ENCODE results near the gene LIPT2. TPM values are rescaled to one million over a fixed set of nuclear protein-coding genes. Genes with fewer than 3 reads are reported as not detected.

Gene LIPT2
- polyA plus RNA-seq, 3 donors from 2014 or later: 6.4 to 13.4 (median 9.7) TPM

DNA sequence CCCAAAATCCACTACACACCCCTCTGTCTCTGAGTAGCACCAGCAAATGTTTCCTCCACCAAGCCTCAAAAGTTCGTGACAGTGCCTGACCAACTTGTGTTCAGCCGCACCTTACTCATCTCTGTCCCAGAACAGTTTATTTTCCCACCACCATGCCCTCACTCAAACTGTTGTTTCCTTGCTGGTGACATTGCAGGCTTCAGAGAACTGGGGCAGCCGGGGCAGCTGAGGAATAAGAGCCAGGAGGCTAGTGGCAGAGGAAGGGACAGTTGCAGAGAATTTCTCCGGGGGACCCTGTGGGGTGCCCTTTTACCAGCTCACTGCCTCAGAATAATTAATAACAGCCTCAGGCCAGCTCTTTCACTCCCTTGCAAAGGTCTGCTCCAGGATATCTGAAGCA is 25.5 kb downstream of the LIPT2 start:
- H3K27me3 Mint-ChIP-seq (ENCODE audit: low read depth in 3 of 3): peaks cover 8 to 16% (median 11%) of the 10 kb centered on the region in 3 donors

GRCh38 chr11:74466916-74467885 is 26.3 kb downstream of the LIPT2 start, which contains the start of gene KCNE3:
KCNE3 (minus strand) TSS chr11:74467549; CDS start chr11:74457563, 9,986 bp downstream.
- H3K27me3 Mint-ChIP-seq (ENCODE audit: low read depth in 3 of 3): peaks cover 6 to 16% (median 8%) of the 10 kb centered on the region in 3 donors
- no peak within 1 kb of the TSS for H3K27ac Mint-ChIP-seq

More for the DNA sequence above, 25.5 kb downstream of the LIPT2 start:
- no peak overlapping the region for H3K4me3 Mint-ChIP-seq
- no peak overlapping the region for H3K27ac Mint-ChIP-seq
- DNase-seq: no peak
- H3K9me3 Mint-ChIP-seq: no peaks in the 10 kb centered on the region
- peaks cover 0 to 2% of the 10 kb centered on the region in 2 donors for H3K4me1 Mint-ChIP-seq
- H3K36me3 Mint-ChIP-seq: peaks cover 0 to 5% (median 0%) of the 10 kb centered on the region in 3 donors

DNA sequence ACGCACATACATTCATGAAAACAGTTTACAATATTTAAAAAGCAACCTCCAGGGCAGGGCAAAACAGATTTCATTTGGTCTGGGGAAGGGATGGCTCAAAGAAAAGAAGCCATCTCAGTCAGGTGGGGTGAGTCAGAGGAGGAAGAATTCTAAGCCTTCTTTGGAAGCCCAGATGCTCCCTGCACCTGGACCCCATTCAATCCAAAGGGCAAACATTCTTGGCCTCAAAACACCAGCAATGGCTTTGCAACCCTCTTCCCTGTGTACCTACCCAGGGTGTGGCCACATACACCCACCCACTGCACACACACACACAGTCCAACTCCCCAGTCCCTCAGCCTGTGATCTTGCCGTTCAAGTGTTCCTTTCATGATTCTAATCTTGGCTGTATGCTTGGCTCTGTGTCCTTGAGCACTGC is 28.2 kb downstream of the LIPT2 start:
- H3K27me3 Mint-ChIP-seq (ENCODE audit: low read depth in 3 of 3): peaks cover 6 to 13% (median 8%) of the 10 kb centered on the region in 3 donors
- no peak overlapping the region for H3K4me3 Mint-ChIP-seq
- H3K36me3 Mint-ChIP-seq: peaks cover 0 to 5% (median 0%) of the 10 kb centered on the region in 3 donors
- DNase-seq: no peak
- peaks cover 0 to 2% of the 10 kb centered on the region in 2 donors for H3K4me1 Mint-ChIP-seq
- H3K9me3 Mint-ChIP-seq: no peaks in the 10 kb centered on the region
- no peak overlapping the region for H3K27ac Mint-ChIP-seq

More at GRCh38 chr11:74466916-74467885, 26.3 kb downstream of the LIPT2 start, which contains the start of gene KCNE3:
- H3K9me3 Mint-ChIP-seq: no peaks in the 10 kb centered on the region
- peaks cover 0 to 5% (median 0%) of the 10 kb centered on the region in 3 donors for H3K36me3 Mint-ChIP-seq
- peak within 1 kb of the TSS in 2 of 5 donors; percentile 28 to 50 for H3K4me3 Mint-ChIP-seq
- no peak for DNase-seq
- peaks cover 0 to 2% of the 10 kb centered on the region in 2 donors for H3K4me1 Mint-ChIP-seq

GRCh38 chr11:74464746-74465145 is 28.8 kb downstream of the LIPT2 start:
- DNase-seq: no peak
- Mint-ChIP-seq H3K27me3 (ENCODE audit: low read depth in 3 of 3) (peaks cover 6 to 13% (median 8%) of the 10 kb centered on the region in 3 donors), H3K27ac (no peak overlapping the region), H3K4me3 (peak overlapping the region in 1 of 5 donors; percentile 2), H3K4me1 (peaks cover 0 to 2% of the 10 kb centered on the region in 2 donors), H3K9me3 (no peaks in the 10 kb centered on the region), H3K36me3 (peaks cover 0 to 5% (median 0%) of the 10 kb centered on the region in 3 donors)

- no peak overlapping the region for H3K27ac Mint-ChIP-seq
- H3K4me3 Mint-ChIP-seq: no peak overlapping the region
- H3K27me3 Mint-ChIP-seq (ENCODE audit: low read depth in 3 of 3): peaks cover 4 to 7% (median 6%) of the 10 kb centered on the region in 3 donors
- no peak for DNase-seq
- H3K36me3 Mint-ChIP-seq: peaks cover 0 to 2% (median 0%) of the 10 kb centered on the region in 3 donors
- H3K9me3 Mint-ChIP-seq: no peaks in the 10 kb centered on the region
- peaks cover 0 to 2% of the 10 kb centered on the region in 2 donors for H3K4me1 Mint-ChIP-seq
Observed at GRCh38 chr11:74463216-74463615, 30.3 kb downstream of the LIPT2 start.

DNA sequence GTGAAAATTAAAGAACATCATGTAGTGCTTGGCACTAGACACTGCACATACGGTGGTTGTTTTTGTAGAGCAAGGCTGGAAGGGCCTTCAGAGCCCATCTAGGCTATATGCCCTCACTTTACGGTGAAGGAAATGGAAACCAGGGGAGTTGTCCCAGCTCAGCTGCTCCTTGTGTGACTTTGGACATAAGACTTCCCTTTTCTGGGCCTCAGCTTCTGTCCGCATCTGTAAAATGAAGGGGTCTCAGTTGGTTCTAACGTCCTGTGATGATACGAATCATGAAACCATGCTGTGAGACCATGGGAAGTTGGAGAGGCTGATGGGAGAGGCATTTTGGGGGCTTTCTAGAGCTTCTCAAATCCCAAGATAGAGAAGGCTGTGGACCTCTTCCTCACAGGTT is 30.9 kb downstream of the LIPT2 start:
- no peak overlapping the region for H3K27ac Mint-ChIP-seq
- H3K9me3 Mint-ChIP-seq: no peaks in the 10 kb centered on the region
- peaks cover 0 to 6% (median 6%) of the 10 kb centered on the region in 3 donors for H3K27me3 Mint-ChIP-seq (ENCODE audit: low read depth in 3 of 3)
- no peak for DNase-seq
- no peaks in the 10 kb centered on the region for H3K36me3 Mint-ChIP-seq
- peaks cover 0 to 2% of the 10 kb centered on the region in 2 donors for H3K4me1 Mint-ChIP-seq
- H3K4me3 Mint-ChIP-seq: no peak overlapping the region

- H3K27ac Mint-ChIP-seq: no peak overlapping the region
- peaks cover 0 to 2% of the 10 kb centered on the region in 2 donors for H3K4me1 Mint-ChIP-seq
- H3K9me3 Mint-ChIP-seq: no peaks in the 10 kb centered on the region
- H3K27me3 Mint-ChIP-seq (ENCODE audit: low read depth in 3 of 3): peaks cover 0 to 6% (median 6%) of the 10 kb centered on the region in 3 donors
- DNase-seq: no peak
- no peak overlapping the region for H3K4me3 Mint-ChIP-seq
- no peaks in the 10 kb centered on the region for H3K36me3 Mint-ChIP-seq
Observed at GRCh38 chr11:74462009-74462408, 31.5 kb downstream of the LIPT2 start.

- Mint-ChIP-seq H3K9me3 (no peaks in the 10 kb centered on the region), H3K27ac (no peak overlapping the region), H3K27me3 (ENCODE audit: low read depth in 3 of 3) (peaks cover 0 to 2% (median 2%) of the 10 kb centered on the region in 3 donors), H3K4me1 (no peaks in the 10 kb centered on the region), H3K4me3 (no peak overlapping the region), H3K36me3 (no peaks in the 10 kb centered on the region)
- DNase-seq: no peak
Observed at GRCh38 chr11:74460481-74461154, 32.9 kb downstream of the LIPT2 start.

DNA sequence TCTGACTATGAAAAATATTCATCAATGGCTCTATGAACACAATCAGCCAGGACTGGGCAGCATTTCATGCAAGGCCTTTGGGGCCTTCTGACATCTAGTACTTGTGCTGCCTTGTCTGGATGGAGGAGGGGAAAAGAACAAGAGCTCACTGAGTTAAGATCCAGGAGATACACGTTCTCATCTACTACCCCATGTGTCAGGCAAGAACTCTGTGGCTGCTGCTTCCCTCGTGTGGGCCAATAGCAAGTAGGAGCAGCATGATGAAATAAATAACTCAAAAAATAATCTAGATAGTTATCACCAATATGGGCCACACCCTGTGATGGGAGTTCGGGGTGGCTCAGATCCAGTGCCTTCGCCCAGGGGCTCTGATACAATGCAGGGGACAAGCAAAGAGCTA is 33.5 kb downstream of the LIPT2 start:
- no peak for DNase-seq
- Mint-ChIP-seq H3K4me3 (no peak overlapping the region), H3K4me1 (no peaks in the 10 kb centered on the region), H3K27me3 (ENCODE audit: low read depth in 3 of 3) (peaks cover 0 to 2% (median 2%) of the 10 kb centered on the region in 3 donors), H3K9me3 (no peaks in the 10 kb centered on the region), H3K27ac (no peak overlapping the region), H3K36me3 (no peaks in the 10 kb centered on the region)

DNA sequence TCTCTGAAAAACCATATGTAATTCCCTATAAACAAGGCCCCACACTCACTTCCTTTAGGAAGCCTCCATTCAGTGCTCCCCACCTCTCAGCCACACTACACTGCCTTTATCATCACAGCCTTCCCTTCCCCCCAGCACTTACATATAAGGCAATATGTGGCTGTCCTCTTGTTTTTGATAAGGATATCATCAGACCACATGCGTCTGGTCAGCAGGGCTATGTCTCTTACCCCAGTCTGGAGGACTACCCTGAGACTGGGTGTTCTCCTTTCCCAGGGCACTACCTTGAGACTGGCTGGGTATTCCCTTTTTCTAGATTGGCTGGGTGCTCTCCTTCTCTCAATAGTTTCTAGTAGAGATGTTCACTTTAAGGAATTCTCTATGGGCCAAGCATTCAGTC is 33.9 kb downstream of the LIPT2 start:
- peaks cover 0 to 3% (median 2%) of the 10 kb centered on the region in 3 donors for H3K27me3 Mint-ChIP-seq (ENCODE audit: low read depth in 3 of 3)
- H3K36me3 Mint-ChIP-seq: no peaks in the 10 kb centered on the region
- H3K4me1 Mint-ChIP-seq: no peaks in the 10 kb centered on the region
- no peak overlapping the region for H3K4me3 Mint-ChIP-seq
- no peak overlapping the region for H3K27ac Mint-ChIP-seq
- H3K9me3 Mint-ChIP-seq: no peaks in the 10 kb centered on the region
- DNase-seq: no peak

DNA sequence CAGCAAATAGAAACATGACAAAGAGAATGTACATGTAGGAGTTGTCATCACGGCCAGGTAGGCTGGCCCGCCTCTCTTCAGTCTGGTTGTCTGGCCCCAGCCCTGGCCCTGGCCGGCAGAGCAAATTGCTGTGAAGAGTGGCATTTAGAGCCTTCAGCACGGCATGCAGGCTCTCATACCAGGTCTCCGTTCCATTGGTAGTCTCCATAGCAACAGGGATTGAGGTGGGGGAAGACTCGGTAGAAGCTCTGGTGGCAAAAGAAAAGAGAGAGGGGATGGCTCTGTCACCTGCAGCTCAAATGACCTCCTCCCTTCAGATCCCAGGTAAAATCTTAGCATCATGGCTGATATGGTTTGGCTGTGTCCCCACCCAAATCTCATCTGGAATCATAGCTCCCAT is 36.2 kb downstream of the LIPT2 start:
- Mint-ChIP-seq H3K27ac (no peak overlapping the region), H3K36me3 (no peaks in the 10 kb centered on the region), H3K27me3 (ENCODE audit: low read depth in 3 of 3) (peaks cover 2 to 4% (median 3%) of the 10 kb centered on the region in 3 donors), H3K4me3 (no peak overlapping the region), H3K4me1 (no peaks in the 10 kb centered on the region), H3K9me3 (no peaks in the 10 kb centered on the region)
- no peak for DNase-seq

DNA sequence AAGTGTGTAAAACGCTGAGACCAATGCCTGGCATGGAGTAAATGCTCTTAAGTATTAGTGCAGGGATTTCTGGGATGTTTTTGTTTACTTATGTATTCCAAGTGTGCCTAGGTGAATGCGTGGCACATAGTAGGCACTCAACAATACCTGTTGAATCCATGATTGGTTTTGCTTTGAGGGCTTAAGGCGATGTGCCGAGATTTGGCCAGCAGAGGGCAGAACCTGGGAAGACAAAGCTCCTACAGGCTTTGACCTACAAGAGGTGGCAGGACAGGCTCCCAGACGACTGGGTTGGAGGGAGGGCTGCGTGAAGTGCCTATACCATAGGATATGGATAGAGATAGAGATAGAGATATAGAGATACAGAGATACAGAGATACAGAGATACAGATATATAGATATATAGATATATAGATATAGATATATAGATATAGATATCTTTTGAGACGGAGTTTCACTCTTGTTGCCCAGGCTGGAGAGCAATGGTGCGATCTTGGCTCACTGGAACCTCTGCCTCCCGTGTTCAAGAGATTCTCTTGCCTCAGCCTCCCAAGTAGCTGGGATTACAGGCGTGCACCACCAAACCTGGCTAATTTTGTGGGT is 40.0 kb downstream of the LIPT2 start:
- Mint-ChIP-seq H3K4me3 (no peak overlapping the region), H3K36me3 (no peaks in the 10 kb centered on the region), H3K9me3 (no peaks in the 10 kb centered on the region), H3K27me3 (ENCODE audit: low read depth in 3 of 3) (peaks cover 4 to 6% (median 6%) of the 10 kb centered on the region in 3 donors), H3K27ac (no peak overlapping the region), H3K4me1 (no peaks in the 10 kb centered on the region)
- peak; percentile 18 to 30 (median 18) for DNase-seq

DNA sequence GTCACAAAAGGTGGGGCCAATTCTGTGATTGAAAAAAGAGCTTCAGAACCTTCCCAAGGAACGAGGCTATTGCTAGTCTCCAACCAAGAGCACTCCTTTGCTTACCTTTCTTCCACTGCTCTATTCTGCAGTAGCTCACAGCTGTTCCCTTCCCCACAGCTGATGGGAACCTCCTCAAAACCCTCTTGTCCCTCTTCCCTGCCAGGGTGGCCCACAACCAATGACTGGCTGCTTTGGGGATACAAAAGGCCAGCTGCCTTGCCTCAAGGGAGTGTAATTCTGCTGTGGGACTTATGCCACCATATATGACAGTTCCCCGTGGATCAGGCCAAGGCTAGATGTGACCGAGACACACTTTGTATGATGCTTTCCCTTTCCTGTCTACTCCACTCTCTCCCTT is 41.2 kb downstream of the LIPT2 start:
- H3K27ac Mint-ChIP-seq: no peak overlapping the region
- H3K36me3 Mint-ChIP-seq: no peaks in the 10 kb centered on the region
- H3K9me3 Mint-ChIP-seq: no peaks in the 10 kb centered on the region
- H3K27me3 Mint-ChIP-seq (ENCODE audit: low read depth in 3 of 3): peaks cover 4 to 9% (median 6%) of the 10 kb centered on the region in 3 donors
- no peak for DNase-seq
- no peaks in the 10 kb centered on the region for H3K4me1 Mint-ChIP-seq
- H3K4me3 Mint-ChIP-seq: no peak overlapping the region
